Heart left ventricle (tissue), 16 donors: ENCODE measurements around the gene MICU1. TPM values are rescaled to one million over a fixed set of nuclear protein-coding genes. Genes with fewer than 3 reads are reported as not detected.
A peak's percentile ranks its signal among the peaks of the same experiment; 100 is the strongest.

Experiments used
- ATAC-seq, 4 donors: fragments of 200-7000 bp; cut with Tn5 transposase; one replicate each; pipeline ENCODE4 v1.9.1; 2020 to 2022; ENCODE audit warnings: moderate library complexity in 4 of 4, mild to moderate bottlenecking in 3 of 4, moderate number of reproducible peaks in 1 of 4
- DNase-seq, 5 donors: peaks; one replicate each; pipeline ENCODE4 v3.0.0-alpha.2; 2020
- H3K27ac ChIP-seq, 12 donors: fragments of 200-600 bp; sonication (generic) in 4 of 12; one replicate each; pipeline versions ENCODE4 v1.5.0 to v1.8.0; 2016 to 2022; ENCODE audit warnings: mild to moderate bottlenecking in 2 of 12
- H3K27me3 ChIP-seq, 9 donors: fragments of 200-600 bp; sonication (generic) in 2 of 9; one replicate each; pipeline versions ENCODE4 v1.5.1 to v1.8.0; 2016 to 2022; ENCODE audit warnings: mild to moderate bottlenecking in 3 of 9
- H3K36me3 ChIP-seq, 9 donors: fragments of 200-600 bp; sonication (generic) in 2 of 9; one replicate each; pipeline versions ENCODE4 v1.5.0 to v1.8.0; 2018 to 2022; ENCODE audit warnings: mild to moderate bottlenecking in 2 of 9
- H3K4me1 ChIP-seq, 12 donors: fragments of 200-600 bp; sonication (generic) in 4 of 12; one replicate each; pipeline versions ENCODE4 v1.5.0 to v1.8.0; 2016 to 2022; ENCODE audit warnings: mild to moderate bottlenecking in 3 of 12
- H3K4me3 ChIP-seq, 12 donors: fragments of 200-600 bp; sonication (generic) in 4 of 12; one replicate each; pipeline versions ENCODE4 v1.5.0 to v1.8.0; 2017 to 2022; ENCODE audit warnings: mild to moderate bottlenecking in 9 of 12, moderate library complexity in 4 of 12
- H3K9me3 ChIP-seq, 12 donors: fragments of 200-600 bp; sonication (generic) in 4 of 12; one replicate each; pipeline versions ENCODE4 v1.5.0 to v1.8.0; 2016 to 2022; ENCODE audit warnings: mild to moderate bottlenecking in 1 of 12
- CTCF ChIP-seq, 12 donors: fragments of 200-600 bp; sonication (generic) in 4 of 12; IDR thresholded peaks; one replicate each; pipeline versions ENCODE4 v1.5.0 to v1.8.0; 2018 to 2022; ENCODE audit warnings: antibody characterized with exemption in 12 of 12, mild to moderate bottlenecking in 5 of 12
- POLR2A ChIP-seq, 2 donors: fragments of 450-650 bp; IDR thresholded peaks; one replicate each; pipeline ENCODE4 v1.6.1; 2017; ENCODE audit warnings: antibody characterized with exemption in 2 of 2, mild to moderate bottlenecking in 2 of 2, moderate library complexity in 2 of 2
- WGBS, 4 donors: extraction: QIAGEN DNeasy Blood & Tissue Kit in 2 of 4; methylation state at CpG; one replicate each; pipeline versions ENCODE4 v1.1.5 to v1.1.7; 2013 to 2018; 5-methylcytosine and 5-hydroxymethylcytosine counted together
- intact Hi-C, 10 donors: fragments of 100-400 bp; cut with DNase I; formaldehyde crosslinking; loops; one replicate each; pipeline versions ENCODE4 v1.11.1 to v1.14.2; 2022
- polyA plus RNA-seq, 2 donors: library from polyadenylated mRNA; stranded (reverse); fragments of 200-250 nt; gene quantifications; one replicate each; pipeline ENCODE4 v1.2.3, GENCODE V29; 2013
- total RNA-seq, 9 donors: library from RNA; depleted of rRNA in 2 of 9; stranded (reverse); fragments of >200 nt in 2 of 9; fragmentation: NEBNext Ultra II Directional in 3 of 9; extraction: Animal tissue kit (Norgen Biotek cat#: 25700) in 3 of 9; gene quantifications; one replicate each; pipeline versions ENCODE4 v1.1.0 to v1.2.4, GENCODE V29; 2016 to 2023
- donor health status: ischemic (EF 13 %, LVEDD 7.1; RV severe dilation, severe dysfunction).
- donor health status: healthy with polysubstance abuse.
- donor health status: DM: no; HTN: yes; CAD: no.
- donor health status: DM: no; HTN: no; CAD: no.
- donor health status: ischemic (EF 25% LVEDD 6.9; RV normal size, moderate dysfunction).
- donor health status: ischemic (EF 25% LVEDD 5.7; RV mildly dilated, moderate dysfunction).
- donor health status: healthy.
- donor health status: DM: yes; HTN: yes; CAD: no.
- donor health status: ischemic (EF 35%, LVEDD 5.7; RV mildly dilated, moderate dysfunction).
- donor health status: nonischemic (EF 11% LVEDD 7.7; RV severe dilation, severe dysfunction).
- donor health status: DM: yes; HTN: yes; CAD: no.
- donor health status: PGD.
- donor health status: ischemic (EF 29% LVEDD 5.4; RV normal size, mild dysfunction).
- donor health status: nonischemic (EF 23%, LVEDD 6.1; RV moderate dilation, normal function).

Gene MICU1
- total and polyA plus RNA-seq, 11 donors = 33.3 to 54.2 (median 43.1) TPM

GRCh38 chr10:72340510-72341261 lies 285.2 kb downstream of the MICU1 start:
- TF ChIP-seq POLR2A (IDR thresholded peaks at IDR 0.05) = no peak
- peak; percentile 85 to 98 (median 93) for TF ChIP-seq CTCF (IDR thresholded peaks at IDR 0.05)
- Histone ChIP-seq H3K4me1 (peaks cover 4 to 27% (median 20%) of the 10 kb centered on the region in 12 donors), H3K9me3 (no peaks in the 10 kb centered on the region), H3K27ac (peak overlapping the region in 1 of 12 donors; percentile 23), H3K36me3 (peaks cover 0 to 89% (median 78%) of the 10 kb centered on the region in 9 donors), H3K27me3 (no peaks in the 10 kb centered on the region), H3K4me3 (no peak overlapping the region)
- 69 to 73% (median 70%) methylated on average over 22 to 28 of the region's 28 CpGs for WGBS, 4 donors
- intact Hi-C loops = loop anchor here in 2 of 10 donors (2.0 to 5.0 kb wide), 2 partner anchors 292 to 388 kb away; no protein-coding TSS in a partner anchor
- DNase-seq (peak in 4 of 5 donors; percentile 70 to 85 (median 74)), ATAC-seq (peak in 3 of 4 donors; percentile 15 to 33 (median 25))

GRCh38 chr10:72338180-72338579 lies 287.7 kb downstream of the MICU1 start:
- ATAC-seq (no peak), DNase-seq (no peak)
- intact Hi-C loops = loop anchor here in 9 of 10 donors (5.0 to 10.0 kb wide), 13 partner anchors 66 to 443 kb away; partner anchors contain the start of genes CHST3 (in 1 of the 9) and DDIT4 (in 1 of the 9)
- Histone ChIP-seq H3K4me3 (no peak overlapping the region), H3K36me3 (peaks cover 0 to 82% (median 65%) of the 10 kb centered on the region in 9 donors), H3K9me3 (no peaks in the 10 kb centered on the region), H3K27me3 (no peaks in the 10 kb centered on the region), H3K27ac (no peak overlapping the region), H3K4me1 (peaks cover 8 to 52% (median 44%) of the 10 kb centered on the region in 12 donors)
- TF ChIP-seq CTCF (IDR thresholded peaks at IDR 0.05) = no peak
- TF ChIP-seq POLR2A (IDR thresholded peaks at IDR 0.05) = no peak
- WGBS, 4 donors = 87 to 90% (median 90%) methylated on average over 7 of the region's 7 CpGs

- DNase-seq = no peak
- Histone ChIP-seq H3K4me1 (peaks cover 8 to 57% (median 47%) of the 10 kb centered on the region in 12 donors), H3K36me3 (peaks cover 0 to 77% (median 60%) of the 10 kb centered on the region in 9 donors), H3K27me3 (no peaks in the 10 kb centered on the region), H3K27ac (peak overlapping the region in 3 of 12 donors; percentile 82 to 94 (median 94)), H3K9me3 (no peaks in the 10 kb centered on the region), H3K4me3 (no peak overlapping the region)
- intact Hi-C loops = loop anchor here (2.0 to 10.0 kb wide), 18 partner anchors 63 to 443 kb away; partner anchors contain the start of genes CHST3 (in 1 of the 10) and DDIT4 (in 1 of the 10)
- TF ChIP-seq POLR2A (IDR thresholded peaks at IDR 0.05) (no peak), CTCF (IDR thresholded peaks at IDR 0.05) (no peak)
- whole genome bisulfite sequencing, 4 donors = 86 to 92% (median 88%) methylated on average over 9 of the region's 9 CpGs
- no peak for ATAC-seq
These were observed 288.2 kb downstream of the MICU1 start for GRCh38 chr10:72337722-72338121.

- H3K9me3 ChIP-seq = no peaks in the 10 kb centered on the region
- ATAC-seq = peak; percentile 16 to 44 (median 39)
- TF ChIP-seq CTCF (IDR thresholded peaks at IDR 0.05) (peak; percentile 93 to 99 (median 98)), POLR2A (IDR thresholded peaks at IDR 0.05) (no peak)
- 27 to 68% (median 39%) methylated on average over 2 to 5 of the region's 5 CpGs for WGBS, 4 donors
- peak; percentile 87 to 94 (median 92) for DNase-seq
- H3K4me1 ChIP-seq = peaks cover 8 to 63% (median 53%) of the 10 kb centered on the region in 12 donors
- H3K4me3 ChIP-seq = no peak overlapping the region
- H3K36me3 ChIP-seq = peaks cover 0 to 71% (median 54%) of the 10 kb centered on the region in 9 donors
- intact Hi-C loops = loop anchor here (2.0 to 10.0 kb wide), 18 partner anchors 62 to 442 kb away; partner anchors contain the start of genes CHST3 (in 1 of the 10) and DDIT4 (in 1 of the 10)
- no peaks in the 10 kb centered on the region for H3K27me3 ChIP-seq
- peak overlapping the region; percentile 82 to 98 (median 92) for H3K27ac ChIP-seq
These were observed 288.7 kb downstream of the MICU1 start for GRCh38 chr10:72337039-72337629.
